AG04449 (cell line): Measurements from ENCODE around the gene PALLD.

ENCODE experiments used
- CTCF ChIA-PET: fragments of 350-600 bp; formaldehyde crosslinking; extraction: SDS; loops from one replicate; lab custom pipeline; 2021; ENCODE audit warnings: antibody characterized with exemption; lab: Yijun Ruan, JAX
- POLR2A ChIA-PET: fragments of 400-600, 350-600 bp; formaldehyde crosslinking; extraction: SDS; loops from one replicate; lab custom pipeline; 2020; ENCODE audit warnings: antibody characterized with exemption, inconsistent platforms; lab: Yijun Ruan, JAX
- DNase-seq: peaks from one replicate; pipeline ENCODE4 v3.0.0-alpha.2; 2010; ENCODE audit warnings: low read depth, low spot score
- H3K4me3 ChIP-seq: 2 replicates; pipeline ENCODE4 v1.5.1; 2011; ENCODE audit warnings: low read depth, mild to moderate bottlenecking, control low read depth, low read length
- TF ChIP-seq, protein P1 (sequence below): IDR thresholded peaks from one replicate; pipeline ENCODE4 v1.5.1; 2011; ENCODE audit warnings: mild to moderate bottlenecking, moderate library complexity, low read length, control low read depth, inconsistent platforms; ENCODE audit not compliant: insufficient read depth; ENCODE audit errors: missing control alignments

Gene PALLD

DNA sequence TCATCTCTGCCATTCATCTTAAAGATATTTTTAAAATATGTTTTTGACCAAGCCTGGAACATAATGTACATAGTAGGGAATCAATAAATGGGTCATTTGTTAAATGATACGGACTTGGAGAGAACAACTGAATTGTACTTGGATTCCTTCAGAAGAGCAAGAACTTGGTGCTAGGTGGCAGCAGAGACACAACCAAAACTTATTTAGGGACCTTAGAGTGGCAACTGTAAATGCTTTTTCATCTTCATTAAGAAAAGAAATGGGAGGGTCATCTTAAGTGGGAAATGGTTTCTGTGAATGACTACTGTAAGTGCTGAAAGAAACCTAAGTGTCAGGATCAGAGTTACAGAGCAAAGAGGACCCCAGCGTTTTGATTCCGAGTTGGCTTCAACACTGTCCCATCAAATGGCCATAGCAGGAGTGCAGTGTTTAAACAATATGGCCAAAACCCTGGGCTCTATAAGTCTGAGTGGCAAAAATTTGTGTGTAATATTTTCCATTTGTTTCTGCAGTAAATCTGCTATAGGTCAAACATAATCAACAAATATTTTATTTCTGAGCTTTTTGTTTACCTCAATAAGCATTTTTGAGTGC is 213.6 kb downstream of the PALLD start:
- TF ChIP-seq, protein P1, sequence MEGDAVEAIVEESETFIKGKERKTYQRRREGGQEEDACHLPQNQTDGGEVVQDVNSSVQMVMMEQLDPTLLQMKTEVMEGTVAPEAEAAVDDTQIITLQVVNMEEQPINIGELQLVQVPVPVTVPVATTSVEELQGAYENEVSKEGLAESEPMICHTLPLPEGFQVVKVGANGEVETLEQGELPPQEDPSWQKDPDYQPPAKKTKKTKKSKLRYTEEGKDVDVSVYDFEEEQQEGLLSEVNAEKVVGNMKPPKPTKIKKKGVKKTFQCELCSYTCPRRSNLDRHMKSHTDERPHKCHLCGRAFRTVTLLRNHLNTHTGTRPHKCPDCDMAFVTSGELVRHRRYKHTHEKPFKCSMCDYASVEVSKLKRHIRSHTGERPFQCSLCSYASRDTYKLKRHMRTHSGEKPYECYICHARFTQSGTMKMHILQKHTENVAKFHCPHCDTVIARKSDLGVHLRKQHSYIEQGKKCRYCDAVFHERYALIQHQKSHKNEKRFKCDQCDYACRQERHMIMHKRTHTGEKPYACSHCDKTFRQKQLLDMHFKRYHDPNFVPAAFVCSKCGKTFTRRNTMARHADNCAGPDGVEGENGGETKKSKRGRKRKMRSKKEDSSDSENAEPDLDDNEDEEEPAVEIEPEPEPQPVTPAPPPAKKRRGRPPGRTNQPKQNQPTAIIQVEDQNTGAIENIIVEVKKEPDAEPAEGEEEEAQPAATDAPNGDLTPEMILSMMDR = peak; percentile 43
- DNase-seq = no peak
- CTCF ChIA-PET = interaction anchor here (0.6 to 8.1 kb wide), 47 partner anchors 8 to 294 kb away, joined by 3 to 120 read pairs (median 4); no protein-coding TSS in a partner anchor
- POLR2A ChIA-PET = interaction anchor here (1.5 kb wide), 1 partner anchor 122 kb away, joined by 3 read pairs; no protein-coding TSS in a partner anchor
- no peak overlapping the region for H3K4me3 ChIP-seq

DNA sequence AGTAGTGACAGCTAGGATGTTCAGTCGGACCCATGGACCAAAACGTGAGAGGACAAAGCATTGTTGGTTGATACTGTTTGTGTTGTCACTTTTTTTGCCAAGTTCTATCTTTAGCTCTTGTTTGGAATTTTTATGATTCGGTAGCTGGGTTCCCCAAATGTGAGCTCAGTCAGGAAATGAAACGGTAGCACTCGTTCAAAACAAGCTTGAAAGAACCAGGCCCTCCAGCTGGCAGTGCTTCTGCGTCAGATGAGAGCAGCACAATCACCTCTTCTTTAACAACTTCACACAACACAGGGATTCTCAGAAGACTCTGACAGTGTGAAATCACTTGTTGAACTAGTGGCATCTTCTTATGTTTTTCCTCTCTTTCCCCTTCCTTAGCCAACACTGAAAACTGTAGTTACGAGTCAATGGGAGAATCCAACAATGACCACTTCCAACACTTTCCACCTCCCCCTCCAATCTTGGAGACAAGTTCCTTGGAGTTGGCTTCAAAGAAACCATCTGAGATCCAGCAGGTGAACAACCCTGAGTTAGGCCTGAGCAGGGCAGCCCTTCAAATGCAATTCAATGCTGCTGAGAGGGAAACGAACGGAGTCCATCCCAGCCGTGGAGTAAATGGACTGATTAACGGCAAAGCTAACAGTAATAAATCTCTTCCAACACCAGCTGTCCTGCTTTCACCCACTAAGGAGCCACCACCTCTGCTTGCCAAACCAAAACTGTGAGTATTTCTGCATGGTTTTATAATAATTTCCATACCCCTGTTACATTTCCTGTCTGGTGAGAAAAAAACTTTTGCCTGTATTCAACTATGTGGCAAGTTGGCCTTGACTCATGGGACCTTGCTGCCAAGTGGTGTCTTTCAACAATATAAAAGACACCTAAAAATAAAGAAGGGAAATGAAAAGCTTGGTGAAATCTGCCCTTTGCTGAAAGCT is 214.6 kb downstream of the PALLD start:
- TF ChIP-seq, protein P1 = no peak
- CTCF ChIA-PET = interaction anchor here (0.7 to 8.1 kb wide), 33 partner anchors 9 to 293 kb away, joined by 3 to 120 read pairs (median 4); no protein-coding TSS in a partner anchor
- DNase-seq = no peak
- POLR2A ChIA-PET = interaction anchor here (0.7 to 1.5 kb wide), 2 partner anchors 120 to 121 kb away, joined by 3 to 5 read pairs; no protein-coding TSS in a partner anchor
- no peak overlapping the region for H3K4me3 ChIP-seq

DNA sequence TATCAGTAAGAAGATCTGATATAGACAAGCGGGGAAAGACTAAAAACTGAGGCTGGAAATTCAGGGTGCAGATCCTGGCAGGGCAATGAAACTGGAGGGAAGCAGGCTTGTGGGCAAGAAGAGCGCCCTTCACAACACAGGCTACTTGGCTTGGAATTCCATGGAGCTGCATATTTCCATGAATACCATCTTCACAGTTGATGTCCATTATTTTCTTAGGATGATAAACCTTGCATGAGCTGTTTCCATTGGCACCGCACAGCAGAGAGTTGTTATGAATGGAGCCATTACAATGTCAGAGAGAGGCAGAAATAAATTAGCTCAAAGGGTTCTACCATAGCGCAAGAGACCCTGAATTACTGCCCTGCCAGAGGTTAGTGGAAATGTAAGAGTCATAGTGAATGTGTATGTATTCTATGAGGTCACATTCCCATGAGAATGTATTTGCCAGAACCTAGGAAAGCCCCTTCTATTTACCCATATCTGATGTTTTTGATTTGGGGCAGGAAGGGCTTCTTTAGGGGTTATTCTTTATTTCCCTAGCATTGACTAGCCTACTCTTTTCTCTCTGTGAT is 215.6 kb downstream of the PALLD start:
- DNase-seq = no peak
- CTCF ChIA-PET = interaction anchor here (0.5 to 8.1 kb wide), 12 partner anchors 8 to 209 kb away, joined by 3 to 120 read pairs (median 6); no protein-coding TSS in a partner anchor
- no peak overlapping the region for H3K4me3 ChIP-seq
- POLR2A ChIA-PET = interaction anchor here (0.7 kb wide), 1 partner anchor 119 kb away, joined by 5 read pairs; no protein-coding TSS in a partner anchor
- TF ChIP-seq, protein P1 = no peak

DNA sequence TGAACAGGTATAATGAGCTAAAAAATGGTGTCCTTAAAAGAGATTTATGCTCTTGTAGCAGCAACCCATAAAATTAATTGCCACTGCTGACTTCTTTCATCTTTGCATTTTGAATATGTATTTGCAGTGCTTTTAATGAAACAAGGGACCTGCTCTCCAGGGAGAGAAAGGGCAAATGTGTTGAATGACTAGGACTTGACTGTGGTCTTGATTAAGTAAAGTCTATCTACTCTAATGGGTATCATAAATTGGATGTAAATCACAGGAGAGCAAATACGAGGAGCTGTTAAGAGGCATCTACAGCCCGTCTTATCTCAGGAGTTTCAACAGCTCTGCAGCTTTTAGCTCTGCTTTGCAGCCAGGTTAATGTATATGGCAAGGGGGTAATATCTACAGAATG is 216.4 kb downstream of the PALLD start:
- no peak for DNase-seq
- ChIA-PET POLR2A (interaction anchor here (1.0 kb wide), 1 partner anchor 119 kb away, joined by 3 read pairs; no protein-coding TSS in a partner anchor), CTCF (interaction anchor here (1.4 to 8.1 kb wide), 5 partner anchors 20 to 208 kb away, joined by 3 to 120 read pairs (median 30); no protein-coding TSS in a partner anchor)
- H3K4me3 ChIP-seq = no peak overlapping the region
- TF ChIP-seq, protein P1 = no peak

DNA sequence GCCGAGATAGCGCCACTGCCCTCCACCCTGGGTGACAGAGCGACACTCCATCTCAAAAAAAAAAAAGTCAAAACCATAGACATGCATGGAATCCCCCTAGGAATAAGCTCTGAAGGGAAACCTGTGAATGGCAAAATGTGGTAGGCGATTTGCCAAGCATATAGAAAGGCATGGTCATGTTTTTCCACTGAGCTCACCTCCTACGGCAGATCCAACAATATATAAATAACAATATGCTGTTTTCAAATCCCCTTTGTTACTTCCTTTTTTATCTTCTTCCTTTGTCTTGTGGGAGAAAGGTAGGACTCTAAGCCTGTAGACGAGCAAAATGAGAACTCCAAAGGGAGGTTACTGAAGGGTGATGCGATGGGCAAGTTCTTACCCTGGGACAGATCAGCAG is 219.0 kb downstream of the PALLD start:
- no peak for DNase-seq
- CTCF ChIA-PET = no interaction called here
- no peak overlapping the region for H3K4me3 ChIP-seq
- POLR2A ChIA-PET = no interaction called here
- TF ChIP-seq, protein P1 = no peak
